Neural crest cell (in vitro differentiated cells): Measurements from ENCODE around the gene TGIF2LX. TPM values are rescaled to one million over a fixed set of nuclear protein-coding genes. Genes with fewer than 3 reads are reported as not detected.
"Not testable (repeated sequence)": the region's sequence is repeated elsewhere in the genome, so short reads cannot be mapped to it uniquely, and the experiment has no call there.

Experiments
- DNase-seq: peaks from one replicate; pipeline ENCODE4 v3.0.0; 2021; ENCODE audit warnings: low read depth, mixed read lengths, low spot score
- H3K27ac Mint-ChIP-seq: one replicate; pipeline ENCODE4 v1.8.0; 2021; ENCODE audit warnings: mild to moderate bottlenecking, mixed read lengths; ENCODE audit not compliant: unreplicated experiment
- H3K27me3 Mint-ChIP-seq: 2 replicates; pipeline ENCODE4 v1.8.0; 2021; ENCODE audit warnings: low read depth, mild to moderate bottlenecking, mixed read lengths
- H3K36me3 Mint-ChIP-seq: 2 replicates; pipeline ENCODE4 v1.8.0; 2021; ENCODE audit warnings: low read depth, mild to moderate bottlenecking, mixed read lengths
- H3K4me1 Mint-ChIP-seq: 2 replicates; pipeline ENCODE4 v1.8.0; 2021; ENCODE audit warnings: mixed read lengths
- H3K4me3 Mint-ChIP-seq: one replicate; pipeline ENCODE4 v1.8.0; 2021; ENCODE audit warnings: mild to moderate bottlenecking, mixed read lengths
- H3K9me3 Mint-ChIP-seq: 2 replicates; pipeline ENCODE4 v1.8.0; 2021; ENCODE audit warnings: mixed read lengths
- long read RNA-seq: library from polyadenylated mRNA; unstranded; transcript quantifications from one replicate; pipeline ENCODE4 v2.0.0, GENCODE V29; 2020
- total RNA-seq: library from RNA; stranded (reverse); gene quantifications from 2 replicates; pipeline ENCODE4 v1.2.1, GENCODE V29; 2021

Gene TGIF2LX
- not detected in 2 replicates for total RNA-seq
- long read RNA-seq = 0 reads

GRCh38 chrX:89921665-89922064 lies at the start of gene TGIF2LX:
TGIF2LX (plus strand) TSS chrX:89921908; CDS start chrX:89922086, 178 bp downstream.
- H3K27me3 Mint-ChIP-seq, H3K4me1 Mint-ChIP-seq, H3K27ac Mint-ChIP-seq, DNase-seq, H3K36me3 Mint-ChIP-seq, H3K4me3 Mint-ChIP-seq, H3K9me3 Mint-ChIP-seq: not testable (repeated sequence)

- H3K36me3 Mint-ChIP-seq, H3K9me3 Mint-ChIP-seq, DNase-seq, H3K4me1 Mint-ChIP-seq, H3K4me3 Mint-ChIP-seq, H3K27ac Mint-ChIP-seq, H3K27me3 Mint-ChIP-seq: not testable (repeated sequence)
Measured at GRCh38 chrX:89922338-89922934, 728 bp downstream of the TGIF2LX start.

GRCh38 chrX:89943077-89943476 lies 21.4 kb downstream of the TGIF2LX start:
- not testable (repeated sequence) for H3K27ac Mint-ChIP-seq, H3K4me1 Mint-ChIP-seq, H3K27me3 Mint-ChIP-seq, H3K36me3 Mint-ChIP-seq, H3K4me3 Mint-ChIP-seq, H3K9me3 Mint-ChIP-seq, DNase-seq

GRCh38 chrX:89965588-89965987 lies 43.9 kb downstream of the TGIF2LX start:
- H3K4me3 Mint-ChIP-seq, H3K9me3 Mint-ChIP-seq, H3K4me1 Mint-ChIP-seq, DNase-seq, H3K27ac Mint-ChIP-seq, H3K27me3 Mint-ChIP-seq, H3K36me3 Mint-ChIP-seq: not testable (repeated sequence)
